ENCODE results near the gene HPSE2. TPM values are rescaled to one million over a fixed set of nuclear protein-coding genes. Genes with fewer than 3 reads are reported as not detected.

HPSE2 gene
- total and polyA plus RNA-seq, 8 donors = 0.58 to 15.8 (median 2.0) TPM

GRCh38 chr10:99010286-99010685, 225.4 kb downstream of the HPSE2 start:
- intact Hi-C loops (cut with DNase I; ENCODE audit: low total_unique reads) = no loop called here
- no peak for DNase-seq
- no peak for TF ChIP-seq POLR2A (IDR thresholded peaks at IDR 0.05)
- no peak for TF ChIP-seq POLR2AphosphoS5 (IDR thresholded peaks at IDR 0.05)
- no peak for TF ChIP-seq CTCF (IDR thresholded peaks at IDR 0.05)
- no peak for TF ChIP-seq EP300 (IDR thresholded peaks at IDR 0.05)
- H3K36me3 ChIP-seq = no peaks in the 10 kb centered on the region
- no peak overlapping the region for H3K4me3 ChIP-seq
- H3K9me3 ChIP-seq = peaks cover 0 to 15% (median 7%) of the 10 kb centered on the region in 4 donors
- no peaks in the 10 kb centered on the region for H3K4me1 ChIP-seq
- no peaks in the 10 kb centered on the region for H3K27me3 ChIP-seq
- H3K27ac ChIP-seq = no peak overlapping the region

DNA sequence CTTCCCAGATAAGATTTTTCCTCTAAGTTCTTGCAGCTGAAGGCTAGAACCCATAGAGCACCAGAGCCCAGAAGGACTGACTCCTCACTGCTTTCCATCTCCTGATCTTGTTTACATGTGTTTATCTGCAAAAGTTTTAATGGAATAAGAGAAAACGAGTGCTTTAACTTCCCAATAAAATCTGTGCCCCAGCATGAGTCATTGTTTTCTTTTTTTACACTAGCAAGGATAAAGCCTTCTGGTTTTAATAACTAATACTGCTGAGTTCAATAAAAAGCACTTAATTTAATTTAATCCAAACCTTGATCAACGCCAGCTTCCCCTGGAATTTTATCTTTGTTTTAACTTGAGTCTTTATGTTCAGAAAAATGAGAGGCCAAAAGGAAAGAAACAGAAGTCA, 227.6 kb downstream of the HPSE2 start:
- DNase-seq = no peak
- no peak for TF ChIP-seq POLR2AphosphoS5 (IDR thresholded peaks at IDR 0.05)
- Histone ChIP-seq H3K27ac (no peak overlapping the region), H3K4me1 (no peaks in the 10 kb centered on the region), H3K9me3 (peaks cover 0 to 27% (median 14%) of the 10 kb centered on the region in 4 donors), H3K36me3 (no peaks in the 10 kb centered on the region), H3K4me3 (no peak overlapping the region), H3K27me3 (no peaks in the 10 kb centered on the region)
- intact Hi-C loops (cut with DNase I; ENCODE audit: low total_unique reads) = no loop called here
- 14 to 30% (median 16%) methylated on average over 2 of the region's 2 CpGs for WGBS, 5 donors

GRCh38 chr10:99007457-99007856, 228.2 kb downstream of the HPSE2 start:
- Histone ChIP-seq H3K27me3 (no peaks in the 10 kb centered on the region), H3K4me3 (no peak overlapping the region), H3K27ac (no peak overlapping the region), H3K36me3 (no peaks in the 10 kb centered on the region), H3K4me1 (no peaks in the 10 kb centered on the region), H3K9me3 (peaks cover 0 to 27% (median 14%) of the 10 kb centered on the region in 4 donors)
- no peak for DNase-seq
- intact Hi-C loops (cut with DNase I; ENCODE audit: low total_unique reads) = no loop called here
- TF ChIP-seq EP300 (IDR thresholded peaks at IDR 0.05) (no peak), POLR2AphosphoS5 (IDR thresholded peaks at IDR 0.05) (no peak), POLR2A (IDR thresholded peaks at IDR 0.05) (no peak), CTCF (IDR thresholded peaks at IDR 0.05) (no peak)

GRCh38 chr10:99005254-99005653, 230.4 kb downstream of the HPSE2 start:
- no peaks in the 10 kb centered on the region for H3K36me3 ChIP-seq
- WGBS, 5 donors = 78 to 88% (median 88%) methylated on average over 1 of the region's 1 CpG
- intact Hi-C loops (cut with DNase I; ENCODE audit: low total_unique reads) = no loop called here
- H3K4me3 ChIP-seq = no peak overlapping the region
- H3K9me3 ChIP-seq = peaks cover 0 to 27% (median 14%) of the 10 kb centered on the region in 4 donors
- no peaks in the 10 kb centered on the region for H3K4me1 ChIP-seq
- no peaks in the 10 kb centered on the region for H3K27me3 ChIP-seq
- no peak for TF ChIP-seq CTCF (IDR thresholded peaks at IDR 0.05)
- TF ChIP-seq POLR2A (IDR thresholded peaks at IDR 0.05) = no peak
- TF ChIP-seq EP300 (IDR thresholded peaks at IDR 0.05) = no peak
- no peak for TF ChIP-seq POLR2AphosphoS5 (IDR thresholded peaks at IDR 0.05)
- H3K27ac ChIP-seq = no peak overlapping the region
- DNase-seq = no peak

GRCh38 chr10:99004738-99005137, 230.9 kb downstream of the HPSE2 start:
- H3K9me3 ChIP-seq = peaks cover 0 to 27% (median 14%) of the 10 kb centered on the region in 4 donors
- TF ChIP-seq EP300 (IDR thresholded peaks at IDR 0.05) = no peak
- TF ChIP-seq POLR2AphosphoS5 (IDR thresholded peaks at IDR 0.05) = no peak
- TF ChIP-seq CTCF (IDR thresholded peaks at IDR 0.05) = no peak
- TF ChIP-seq POLR2A (IDR thresholded peaks at IDR 0.05) = no peak
- 67 to 97% (median 89%) methylated on average over 1 of the region's 1 CpG for whole genome bisulfite sequencing, 5 donors
- no peaks in the 10 kb centered on the region for H3K4me1 ChIP-seq
- no peak overlapping the region for H3K4me3 ChIP-seq
- intact Hi-C loops (cut with DNase I; ENCODE audit: low total_unique reads) = no loop called here
- H3K27ac ChIP-seq = no peak overlapping the region
- H3K27me3 ChIP-seq = no peaks in the 10 kb centered on the region
- DNase-seq = no peak
- H3K36me3 ChIP-seq = no peaks in the 10 kb centered on the region
